Left renal cortex interstitium (tissue), 4 donors: Measurements from ENCODE around the gene TNFRSF1A. TPM values are rescaled to one million over a fixed set of nuclear protein-coding genes. Genes with fewer than 3 reads are reported as not detected.

ENCODE experiments used
- DNase-seq, 4 donors: peaks; one replicate each; pipeline ENCODE4 v3.0.0-alpha.2; 2013; ENCODE audit warnings: low read depth in 4 of 4, low spot score in 2 of 4, missing footprints in 1 of 4
- polyA plus RNA-seq, 4 donors: library from polyadenylated mRNA; unstranded; fragments of 120-200 nt; gene quantifications; one replicate each; pipeline ENCODE4 v1.2.1, GENCODE V29; 2013; ENCODE audit not compliant: insufficient read length in 4 of 4

Gene TNFRSF1A
- polyA plus RNA-seq, 4 donors = 77.4 to 104 (median 92.2) TPM

DNA sequence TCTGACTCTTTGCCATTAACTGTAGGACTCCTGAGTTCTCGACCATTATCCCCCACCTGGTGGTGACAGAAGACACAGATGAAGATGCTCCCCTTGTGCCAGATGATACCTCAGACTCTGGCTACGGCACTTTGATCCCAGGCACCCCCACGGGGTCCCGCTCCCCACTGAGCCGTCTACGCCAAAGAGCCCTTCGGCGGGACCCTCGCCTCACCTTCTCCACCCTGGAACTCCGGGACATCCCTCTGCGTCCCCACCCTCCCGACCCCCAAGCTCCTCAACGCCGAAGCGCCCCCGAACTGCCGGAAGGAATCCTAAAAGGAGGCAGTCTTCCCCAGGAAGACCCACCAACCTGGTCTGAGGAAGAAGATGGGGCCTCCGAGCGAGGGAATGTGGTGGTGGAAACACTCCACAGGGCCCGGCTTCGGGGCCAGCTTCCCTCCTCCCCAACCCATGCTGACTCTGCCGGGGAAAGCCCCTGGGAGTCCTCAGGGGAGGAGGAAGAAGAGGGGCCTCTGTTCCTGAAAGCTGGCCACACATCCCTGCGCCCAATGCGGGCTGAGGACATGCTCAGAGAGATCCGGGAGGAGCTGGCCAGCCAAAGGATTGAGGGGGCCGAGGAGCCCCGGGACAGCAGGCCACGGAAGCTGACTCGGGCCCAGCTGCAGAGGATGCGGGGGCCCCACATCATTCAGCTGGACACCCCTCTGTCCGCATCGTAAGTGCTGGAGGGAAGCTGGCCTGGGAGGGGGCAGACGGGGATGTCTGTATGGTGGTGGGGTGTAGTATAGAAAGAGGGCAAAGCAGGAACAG, 14.4 kb downstream of the TNFRSF1A start:
- DNase-seq = no peak

DNA sequence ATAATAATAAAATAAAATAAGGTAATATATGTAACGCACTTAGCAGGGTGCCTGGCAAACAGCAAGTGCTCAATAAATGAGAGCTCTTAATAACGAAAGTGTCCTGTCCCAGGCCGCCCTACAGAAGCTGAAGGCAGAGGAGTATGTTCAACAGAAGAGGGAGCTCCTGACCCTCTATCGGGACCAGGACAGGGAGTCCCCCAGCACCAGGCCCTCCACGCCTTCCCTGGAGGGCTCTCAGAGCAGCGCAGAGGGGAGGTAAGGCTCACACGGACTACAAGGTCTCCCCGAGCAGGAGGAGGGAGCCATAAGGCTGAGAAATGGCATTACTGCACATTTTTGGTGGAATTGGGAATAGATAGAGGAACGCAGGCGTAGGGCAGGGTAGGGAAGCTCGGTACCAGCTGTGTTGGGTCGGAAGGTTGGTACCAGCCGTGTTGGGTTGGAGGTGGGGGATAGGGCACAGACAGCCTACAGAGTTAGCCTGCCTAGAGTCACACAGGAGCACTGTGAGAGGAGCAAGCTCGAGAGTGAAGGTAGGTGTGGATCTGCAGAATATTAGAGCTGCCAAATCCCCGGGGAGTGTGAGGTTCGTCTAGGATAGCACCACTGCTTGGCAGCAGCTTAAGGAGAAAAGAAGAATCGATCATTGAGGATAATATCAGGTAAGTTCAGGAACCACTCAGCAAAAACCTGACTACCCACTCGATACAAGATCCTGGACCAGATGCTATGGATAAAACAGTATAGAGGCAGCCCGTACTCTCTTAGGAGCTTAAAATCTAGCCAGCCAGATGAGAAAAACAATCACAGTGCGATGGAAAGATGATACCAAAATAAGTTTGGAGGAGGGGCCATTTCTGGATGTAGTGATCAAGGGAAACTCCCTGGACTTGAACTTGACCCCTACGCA, 15.3 kb downstream of the TNFRSF1A start:
- DNase-seq = no peak

DNA sequence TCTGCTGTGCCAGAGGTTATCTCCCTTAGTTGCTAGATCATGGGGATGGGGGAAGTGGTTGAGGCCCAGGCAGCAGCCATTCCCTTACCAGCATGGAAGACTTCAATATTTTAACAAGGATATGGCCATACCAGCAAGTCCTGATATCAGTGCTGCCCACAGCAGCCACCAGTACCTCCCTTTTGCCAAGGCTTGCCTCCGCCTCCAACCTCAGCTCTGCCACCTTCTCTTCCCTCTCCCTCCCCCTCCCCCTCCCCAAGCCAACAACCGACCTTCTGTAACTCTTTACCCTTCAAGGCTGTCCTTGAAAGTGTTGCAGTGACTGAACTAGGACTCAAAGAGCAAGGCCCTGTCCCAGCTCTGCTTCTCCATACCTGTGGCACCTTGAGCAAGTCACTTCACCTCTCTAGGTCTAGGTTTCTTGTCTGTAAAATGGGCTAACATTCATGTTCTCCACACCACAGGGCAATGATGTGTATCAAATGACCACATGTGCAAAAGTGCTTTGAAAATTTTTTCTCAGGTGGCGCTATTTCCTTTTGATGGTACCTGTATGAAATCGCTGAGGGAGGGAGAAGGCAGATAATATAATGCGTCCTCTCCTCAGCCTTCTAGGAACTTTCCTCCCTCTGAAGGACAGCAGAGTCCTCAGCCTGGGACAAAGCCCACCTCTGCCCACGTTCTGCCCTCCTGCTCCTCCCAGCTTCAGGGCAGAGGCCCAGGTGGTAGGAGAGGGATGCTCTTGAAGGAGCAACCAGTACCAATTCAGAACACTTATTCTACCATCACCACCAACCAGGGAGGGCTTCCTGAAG, 16.7 kb downstream of the TNFRSF1A start:
- DNase-seq = no peak

DNA sequence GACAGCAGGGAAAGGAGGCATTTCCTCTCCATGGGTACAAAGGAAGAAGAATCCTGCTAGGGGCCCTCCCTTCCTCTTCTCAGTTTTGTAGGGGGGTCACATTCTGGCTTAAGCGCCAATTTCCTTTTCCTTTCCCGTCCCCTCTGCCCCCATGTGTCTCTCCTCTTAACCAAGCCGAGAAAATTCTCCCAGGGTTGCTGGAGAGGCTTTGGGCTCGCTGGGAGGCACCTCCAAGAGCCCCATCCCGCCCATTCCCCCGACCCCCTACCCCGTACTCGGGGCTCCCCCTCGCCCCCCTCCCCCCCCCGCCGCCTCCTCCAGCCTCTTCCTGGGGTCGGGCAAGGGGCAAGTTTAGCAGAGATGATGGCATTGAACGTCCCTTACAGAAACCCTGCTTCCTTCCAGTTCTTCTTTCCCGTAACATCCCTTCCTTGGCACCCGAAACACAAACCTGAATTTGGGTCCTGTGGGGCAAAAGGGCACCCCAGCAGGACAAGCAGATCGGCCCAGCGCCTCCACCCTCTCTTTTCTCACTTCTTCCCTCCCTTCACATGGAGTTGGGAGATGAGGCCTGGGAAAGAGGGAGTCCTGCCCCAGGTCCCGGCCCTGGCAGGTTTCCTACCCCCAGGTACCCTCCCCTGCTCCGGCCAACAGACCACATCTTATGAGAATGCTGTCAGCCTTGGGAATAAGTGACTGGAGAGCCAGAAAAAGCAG, 17.7 kb downstream of the TNFRSF1A start:
- DNase-seq = no peak

DNA sequence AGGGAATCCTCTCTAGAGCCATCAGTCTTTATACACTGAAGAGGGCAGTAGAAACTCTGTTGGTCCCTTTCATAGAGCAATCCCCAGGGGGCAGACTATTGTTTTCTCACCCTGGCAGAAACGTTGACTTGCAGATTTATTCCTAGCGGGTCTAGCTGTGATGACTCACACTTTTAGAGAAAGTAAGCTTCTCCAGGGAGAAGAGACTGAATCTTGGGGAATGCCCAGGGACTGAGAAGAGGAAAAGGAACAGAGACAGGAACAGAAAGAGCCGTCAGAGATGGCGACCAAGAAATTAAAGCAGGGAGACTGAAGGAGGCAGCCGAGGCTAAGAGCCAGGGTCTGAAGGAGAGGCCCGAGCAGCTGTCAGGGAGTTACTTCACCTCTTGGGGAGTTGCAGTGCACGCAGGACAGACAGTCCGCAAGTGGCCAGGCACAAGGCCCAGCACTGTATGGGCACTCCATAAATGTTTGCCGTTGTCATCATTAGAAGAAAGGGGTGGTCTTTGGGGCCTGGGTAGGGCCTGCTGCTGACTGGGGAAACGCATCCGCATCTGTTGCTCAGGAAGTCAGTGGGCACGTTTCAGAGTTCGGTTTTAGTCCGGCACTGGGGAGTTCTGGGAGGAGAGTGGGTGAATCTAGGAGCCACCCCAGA, 18.4 kb downstream of the TNFRSF1A start:
- no peak for DNase-seq

DNA sequence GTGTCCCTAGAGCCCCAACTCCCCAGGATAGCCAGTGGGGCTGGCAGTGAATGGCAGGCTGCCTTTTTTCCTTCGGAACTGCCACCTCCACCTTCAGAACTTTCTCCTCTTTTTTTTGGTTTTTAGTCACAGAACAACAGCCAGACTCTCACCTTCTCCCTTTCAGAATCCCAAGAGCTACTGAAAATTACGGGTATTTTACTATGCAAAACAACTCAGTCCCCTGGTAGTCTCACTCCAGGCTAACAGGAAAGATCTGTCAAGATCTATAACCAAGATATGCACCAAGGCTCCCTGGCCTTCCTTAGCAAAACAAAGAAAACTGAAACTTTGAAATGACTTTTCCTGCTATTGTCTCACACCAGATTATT, 18.9 kb downstream of the TNFRSF1A start:
- no peak for DNase-seq

DNA sequence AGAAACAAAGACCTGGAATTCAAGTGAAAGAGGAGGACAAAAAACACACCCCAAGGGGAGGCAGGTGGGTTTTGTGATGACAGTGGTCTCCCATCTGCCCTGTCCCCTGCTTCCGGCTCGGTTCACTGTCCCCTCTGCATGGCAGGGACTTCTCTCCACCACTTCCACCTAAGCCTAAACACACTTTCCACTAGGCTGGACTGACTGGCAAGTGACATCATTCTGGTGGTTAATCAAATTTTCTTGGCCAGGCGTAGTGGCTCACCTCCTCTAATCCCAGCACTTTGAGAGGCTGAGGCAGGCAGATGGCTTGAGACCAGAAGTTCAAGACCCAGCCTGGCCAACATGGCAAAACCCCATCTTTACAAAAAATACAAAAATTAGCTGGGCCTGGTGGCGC, 19.5 kb downstream of the TNFRSF1A start:
- DNase-seq = no peak

DNA sequence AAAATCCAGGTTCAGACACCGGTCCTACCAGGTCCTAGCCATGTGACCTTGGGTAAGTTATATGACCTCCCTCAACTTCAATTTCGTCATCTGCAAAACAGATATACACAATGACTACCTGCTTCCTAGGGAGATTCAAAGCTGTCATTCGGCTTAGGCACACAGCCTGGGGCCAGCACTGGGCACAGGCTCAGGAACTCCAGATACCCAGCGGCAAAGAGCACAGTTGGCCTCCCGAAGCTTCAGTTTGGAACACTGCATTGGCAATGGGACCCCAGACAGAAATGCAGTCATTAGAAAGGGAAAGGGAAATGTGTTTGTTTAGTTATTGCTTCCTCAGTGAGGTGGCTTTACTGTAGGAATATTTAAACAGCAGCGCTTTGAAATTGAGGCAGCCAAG, 20.0 kb downstream of the TNFRSF1A start:
- DNase-seq = no peak

DNA sequence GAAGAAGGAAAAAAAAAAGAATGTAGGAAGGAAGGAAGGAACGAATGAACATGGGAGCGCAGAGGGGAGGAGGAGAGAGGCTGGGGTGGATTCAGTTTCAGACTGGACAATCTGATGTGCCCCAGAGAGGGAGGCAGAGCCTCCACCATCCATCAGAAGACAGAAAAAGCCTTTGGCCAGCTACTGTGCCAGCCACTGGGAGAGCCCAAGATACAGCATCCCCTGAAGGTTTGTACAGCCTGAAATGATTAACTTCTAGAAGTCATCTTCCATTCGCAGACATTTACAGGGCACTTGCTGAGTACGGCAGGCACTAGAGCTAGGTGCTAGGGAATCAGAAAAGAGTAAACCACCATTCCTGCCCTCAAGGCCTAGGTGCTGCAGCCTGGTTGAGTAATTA, 22.4 kb downstream of the TNFRSF1A start:
- DNase-seq = no peak

DNA sequence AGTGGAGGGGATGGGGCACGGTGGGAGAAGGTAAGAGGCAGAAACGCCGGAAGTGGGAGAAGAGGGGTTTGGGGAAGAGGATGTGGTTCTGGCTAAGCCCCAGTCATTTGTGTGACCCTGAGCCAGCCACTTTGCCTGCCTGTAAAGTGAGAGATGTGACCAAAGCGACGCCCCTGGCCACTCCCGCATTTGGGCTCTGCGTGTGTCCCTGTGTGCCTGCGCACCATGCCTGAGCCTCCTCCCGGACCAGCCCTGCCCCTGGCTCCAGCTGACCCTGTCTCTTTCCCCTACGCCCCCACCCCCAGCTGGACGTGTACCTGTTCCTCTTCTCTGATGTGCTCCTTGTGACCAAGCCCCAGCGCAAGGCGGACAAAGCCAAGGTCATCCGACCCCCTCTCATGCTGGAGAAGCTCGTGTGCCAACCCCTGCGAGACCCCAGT, 23.4 kb downstream of the TNFRSF1A start:
- DNase-seq = no peak

DNA sequence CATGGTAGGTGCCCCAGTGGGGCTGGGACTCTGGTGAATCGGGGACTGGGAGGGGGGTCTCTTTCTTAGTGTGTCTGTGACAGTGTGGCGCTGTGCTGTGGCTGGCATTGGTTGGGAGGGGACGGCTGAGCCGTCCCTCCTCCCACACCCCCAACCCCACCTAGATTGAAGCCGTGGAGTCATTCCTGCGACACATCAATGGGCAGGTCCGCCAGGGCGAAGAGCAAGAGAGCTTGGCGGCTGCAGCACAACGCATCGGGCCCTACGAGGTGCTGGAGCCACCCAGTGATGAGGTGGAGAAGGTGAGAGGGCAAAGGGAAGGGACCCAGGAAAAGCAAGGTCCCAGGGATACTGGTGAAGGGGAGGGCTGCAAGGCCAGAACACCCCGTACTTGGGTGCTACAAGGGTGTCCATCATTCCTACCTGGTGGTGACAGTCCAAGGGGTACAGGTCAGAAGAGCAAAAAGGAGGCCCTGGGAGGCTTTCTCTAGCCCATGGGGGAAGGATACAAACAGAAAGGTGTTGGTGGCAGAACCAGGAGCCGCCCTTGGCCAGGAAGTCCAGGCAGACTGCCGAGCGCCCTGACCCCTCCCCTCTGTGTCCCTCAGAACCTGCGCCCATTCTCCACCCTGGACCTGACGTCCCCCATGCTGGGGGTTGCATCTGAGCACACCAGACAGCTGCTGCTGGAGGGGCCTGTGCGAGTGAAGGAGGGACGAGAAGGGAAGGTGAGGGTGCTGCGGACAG, 24.0 kb downstream of the TNFRSF1A start:
- DNase-seq = no peak

DNA sequence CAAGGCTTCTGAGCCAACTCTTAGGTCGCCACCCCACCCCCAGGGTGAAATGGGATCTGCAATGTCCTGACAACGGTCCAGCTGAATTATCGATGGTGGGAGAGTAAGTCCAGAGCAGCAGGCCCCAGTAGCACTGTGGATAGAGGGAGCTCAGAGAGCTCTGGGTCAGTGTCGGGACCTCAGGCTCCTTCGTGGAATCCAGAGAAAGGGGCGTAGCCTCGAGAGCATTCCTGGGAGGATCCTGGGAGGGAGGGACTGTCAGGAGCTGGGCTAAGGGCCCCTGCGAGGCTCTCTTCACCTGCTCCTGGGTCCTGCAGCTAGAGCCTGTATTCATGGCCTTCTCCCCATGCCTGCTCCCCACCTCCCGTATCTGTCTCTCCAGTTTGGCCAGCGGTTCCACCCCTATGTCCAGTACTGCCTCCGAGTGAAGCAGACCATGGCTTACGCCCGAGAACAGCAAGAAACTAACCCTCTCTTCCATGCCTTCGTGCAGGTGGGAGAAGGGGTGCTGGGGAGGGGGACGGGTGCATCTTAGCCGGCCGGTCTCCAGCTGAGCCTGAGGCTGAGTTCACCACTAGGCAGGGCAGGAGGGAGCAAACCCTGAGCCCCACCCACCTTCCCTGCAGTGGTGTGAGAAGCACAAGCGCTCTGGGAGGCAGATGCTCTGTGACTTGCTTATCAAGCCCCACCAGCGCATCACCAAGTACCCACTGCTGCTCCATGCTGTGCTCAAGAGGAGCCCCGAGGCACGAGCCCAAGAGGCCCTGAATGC, 24.8 kb downstream of the TNFRSF1A start:
- no peak for DNase-seq

DNA sequence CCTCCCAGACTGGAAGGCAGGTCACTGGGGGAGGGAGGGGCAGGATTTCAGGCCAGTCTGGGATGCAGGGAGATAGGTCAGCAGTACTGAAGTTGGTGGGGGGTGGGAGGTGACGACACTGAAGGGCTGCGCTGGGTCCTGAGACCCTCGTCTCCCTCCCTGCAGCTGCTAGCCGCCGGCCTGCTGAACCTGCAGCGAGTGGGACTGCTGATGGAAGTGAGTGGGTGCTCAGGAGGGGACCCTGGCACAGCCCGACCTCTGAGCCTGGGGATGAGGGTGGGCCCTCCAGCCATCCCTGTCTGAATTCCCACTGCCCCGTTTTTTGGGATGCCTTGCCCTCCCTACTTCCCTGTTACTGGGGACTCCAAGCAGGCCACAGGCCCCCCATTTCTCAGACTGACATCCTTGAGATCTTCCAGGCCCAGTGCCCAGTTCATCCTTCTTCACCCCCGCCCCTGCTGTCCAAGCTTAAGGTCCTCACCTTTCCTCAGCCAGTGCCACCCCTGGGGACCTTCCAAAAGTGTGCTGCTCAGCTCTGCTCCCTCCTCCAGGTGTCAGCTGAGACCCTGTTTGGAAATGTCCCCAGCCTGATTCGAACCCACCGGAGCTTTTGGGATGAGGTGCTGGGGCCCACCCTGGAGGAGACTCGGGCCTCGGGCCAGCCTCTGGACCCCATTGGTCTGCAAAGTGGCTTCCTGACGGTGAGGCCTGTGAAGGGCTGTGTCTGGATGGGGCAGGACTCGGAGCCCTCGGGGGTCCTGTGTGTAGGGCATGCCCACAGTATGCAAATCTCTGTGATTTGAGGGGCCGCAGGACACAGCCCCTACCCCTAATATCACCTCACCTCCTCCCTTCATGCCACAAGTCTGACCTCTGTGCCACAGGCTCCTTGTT, 25.9 kb downstream of the TNFRSF1A start:
- DNase-seq = no peak

DNA sequence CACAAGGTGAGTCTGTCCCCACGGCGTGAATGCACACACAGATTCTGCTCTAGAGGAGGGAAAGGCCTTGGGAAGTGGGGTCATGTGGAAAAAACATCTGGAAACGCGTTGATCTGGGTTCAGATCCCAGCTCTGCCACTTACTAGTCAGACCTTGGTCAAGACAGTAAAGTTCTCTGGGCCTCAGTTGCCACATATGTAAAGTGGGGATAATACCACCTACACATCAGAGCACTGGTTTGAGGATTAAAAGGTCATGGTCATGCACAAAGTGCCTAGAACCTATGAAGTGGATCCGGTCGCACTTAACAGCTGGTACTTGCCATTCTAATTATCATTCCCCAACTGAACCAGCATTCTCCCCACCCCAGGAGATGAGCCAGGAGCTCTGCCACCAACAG, 26.7 kb downstream of the TNFRSF1A start:
- DNase-seq = no peak

DNA sequence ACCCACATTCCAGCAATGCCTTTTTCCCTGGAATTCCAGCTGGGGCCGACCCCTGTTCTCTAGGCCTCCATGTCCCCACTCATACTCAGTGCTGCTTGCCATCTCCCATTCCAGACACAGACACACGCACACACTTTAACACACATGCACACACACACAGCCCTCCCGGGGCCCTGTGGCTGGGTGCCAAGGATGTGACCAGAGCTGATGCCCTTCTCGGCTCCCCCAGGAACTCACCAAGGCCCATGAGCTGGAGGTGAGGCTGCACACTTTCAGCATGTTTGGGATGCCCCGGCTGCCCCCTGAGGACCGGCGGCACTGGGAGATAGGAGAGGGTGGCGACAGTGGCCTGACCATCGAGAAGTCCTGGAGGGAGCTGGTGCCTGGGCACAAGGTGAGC, 27.1 kb downstream of the TNFRSF1A start:
- DNase-seq = no peak

DNA sequence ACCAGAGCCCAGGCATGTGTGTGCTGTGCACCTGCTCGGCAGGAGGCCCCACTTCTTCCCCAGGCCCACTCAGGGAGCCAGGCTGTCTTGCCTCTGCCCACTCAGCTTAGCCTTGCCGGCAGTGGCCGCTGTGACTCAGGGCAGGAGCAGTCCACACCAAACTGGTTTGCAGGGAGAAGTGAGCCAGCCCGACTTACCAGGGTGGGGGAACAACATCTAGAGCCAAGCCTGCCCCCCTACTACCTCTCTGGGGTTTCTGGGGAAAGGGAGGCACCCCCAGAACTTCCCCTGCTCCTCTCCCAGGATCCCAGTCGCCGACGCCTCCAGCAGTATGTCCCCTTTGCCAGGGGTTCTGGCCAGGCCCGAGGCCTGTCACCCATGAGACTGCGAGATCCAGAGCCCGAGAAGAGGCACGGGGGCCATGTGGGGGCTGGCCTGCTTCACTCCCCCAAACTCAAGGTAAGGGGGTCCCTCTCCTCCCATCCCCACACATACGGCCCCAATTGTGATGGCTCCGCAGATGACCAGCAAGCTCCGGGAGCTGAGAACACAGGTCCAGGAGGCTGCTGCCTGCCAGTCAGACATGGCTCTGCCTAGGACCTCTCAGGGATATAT, 28.4 kb downstream of the TNFRSF1A start:
- no peak for DNase-seq
